ENCODE data around the gene EPHA8.

- TF ChIP-seq CTCF (IDR thresholded peaks at IDR 0.05; ENCODE audit: insufficient read depth, low read length) (no peak), POLR2AphosphoS5 (IDR thresholded peaks at IDR 0.05; ENCODE audit: low read depth) (no peak), REST (IDR thresholded peaks at IDR 0.05; ENCODE audit: insufficient replicate concordance, low read depth) (no peak), GABPA (IDR thresholded peaks at IDR 0.05; ENCODE audit: low read depth) (no peak), SPI1 (IDR thresholded peaks at IDR 0.05; ENCODE audit: borderline replicate concordance, low read depth) (no peak)
Measured at GRCh38 chr1:22567994-22568393, 4.7 kb downstream of the EPHA8 start.

All from HL-60 (cell line).